GM18867 (cell line): ENCODE results near the gene LSM2.

Experiments used
- ATAC-seq: cut with Tn5 transposase; IDR thresholded peaks from one replicate; pipeline ENCODE4 v1.9.1; 2021; ENCODE audit warnings: mild to moderate bottlenecking, moderate library complexity; ENCODE audit not compliant: unreplicated experiment

The LSM2 gene

DNA sequence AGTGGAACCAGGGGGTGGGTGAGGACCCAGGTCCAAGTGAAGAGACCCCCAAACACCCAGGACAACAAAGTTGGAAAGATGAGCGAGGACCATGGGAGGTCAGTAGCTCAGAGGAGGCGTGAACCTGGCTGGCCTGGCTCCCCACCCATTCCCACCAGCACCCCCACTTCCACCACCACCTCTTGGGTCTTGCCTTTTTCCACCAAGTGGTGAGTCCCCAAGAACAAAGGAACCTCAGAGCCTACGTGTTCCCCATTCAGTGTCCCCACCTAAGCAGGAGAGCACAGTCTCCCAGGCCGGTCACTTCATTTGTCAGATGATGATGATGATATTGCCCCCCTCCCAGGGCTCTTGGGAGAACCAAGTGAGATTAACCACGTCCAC lies 29.1 kb downstream of the LSM2 start:
- no peak for ATAC-seq

DNA sequence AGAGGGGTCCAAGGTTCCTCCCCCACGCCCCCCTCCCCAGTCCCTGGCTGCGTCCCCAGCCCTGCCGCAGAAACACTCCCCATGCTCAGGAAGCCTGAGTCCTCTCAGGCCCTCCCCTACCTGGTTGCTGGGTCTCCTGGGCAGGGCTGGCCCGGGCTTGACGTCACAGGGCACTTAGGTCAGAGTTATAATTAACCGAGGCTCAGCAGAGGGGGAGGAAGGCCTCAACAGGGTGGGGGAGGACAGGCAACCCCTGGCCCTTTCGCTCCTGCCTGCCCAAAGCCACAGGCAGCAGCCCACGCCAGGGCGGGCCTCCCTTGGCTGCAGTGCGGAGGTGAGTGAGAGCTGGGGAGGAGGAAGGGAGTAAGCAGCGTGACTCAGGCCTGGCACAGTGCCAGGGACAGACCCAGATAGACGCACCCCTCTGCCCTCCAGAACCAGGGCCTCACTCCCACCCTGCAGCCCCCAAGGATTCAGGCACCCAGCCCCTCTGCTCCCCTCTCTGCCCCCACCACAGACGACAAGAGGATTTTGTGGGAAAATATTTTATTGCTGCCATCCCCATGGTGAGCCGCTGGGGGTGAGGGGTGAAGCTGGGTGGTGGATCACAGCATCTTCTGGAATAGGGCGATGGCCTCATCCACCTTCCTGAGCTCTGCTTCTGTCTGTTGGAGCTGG lies 29.6 kb downstream of the LSM2 start, which contains the start of gene VWA7:
TSS of gene VWA7 (minus strand) at position 340 of the 678 bp plus-strand sequence. CDS start 549 bp downstream, outside the sequence.
- no peak for ATAC-seq

DNA sequence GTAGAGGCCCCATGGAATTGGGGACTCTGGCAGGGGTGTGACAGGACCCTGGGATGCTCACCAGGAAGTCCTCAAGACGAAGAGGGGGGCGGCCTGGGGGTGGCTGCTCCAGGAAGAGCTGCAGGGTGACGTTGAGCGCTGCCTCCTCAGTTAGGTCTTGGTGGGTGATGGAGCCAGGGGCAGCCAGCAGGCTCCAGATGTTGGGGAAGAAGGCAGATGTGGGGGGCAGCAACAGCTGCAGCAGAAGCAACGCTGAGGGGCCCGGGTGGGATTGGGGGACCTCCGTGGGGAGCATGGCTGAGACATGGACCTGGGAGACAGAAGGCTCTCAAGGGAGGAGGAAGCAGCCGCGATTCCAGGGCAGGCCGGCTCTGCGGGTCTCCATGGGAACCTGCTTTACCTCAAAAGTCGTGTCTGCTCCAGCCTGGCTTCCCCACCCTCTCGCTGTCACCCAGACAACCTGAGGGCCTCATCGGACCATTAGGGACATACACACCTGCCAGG lies 30.2 kb downstream of the LSM2 start:
- ATAC-seq = no peak

DNA sequence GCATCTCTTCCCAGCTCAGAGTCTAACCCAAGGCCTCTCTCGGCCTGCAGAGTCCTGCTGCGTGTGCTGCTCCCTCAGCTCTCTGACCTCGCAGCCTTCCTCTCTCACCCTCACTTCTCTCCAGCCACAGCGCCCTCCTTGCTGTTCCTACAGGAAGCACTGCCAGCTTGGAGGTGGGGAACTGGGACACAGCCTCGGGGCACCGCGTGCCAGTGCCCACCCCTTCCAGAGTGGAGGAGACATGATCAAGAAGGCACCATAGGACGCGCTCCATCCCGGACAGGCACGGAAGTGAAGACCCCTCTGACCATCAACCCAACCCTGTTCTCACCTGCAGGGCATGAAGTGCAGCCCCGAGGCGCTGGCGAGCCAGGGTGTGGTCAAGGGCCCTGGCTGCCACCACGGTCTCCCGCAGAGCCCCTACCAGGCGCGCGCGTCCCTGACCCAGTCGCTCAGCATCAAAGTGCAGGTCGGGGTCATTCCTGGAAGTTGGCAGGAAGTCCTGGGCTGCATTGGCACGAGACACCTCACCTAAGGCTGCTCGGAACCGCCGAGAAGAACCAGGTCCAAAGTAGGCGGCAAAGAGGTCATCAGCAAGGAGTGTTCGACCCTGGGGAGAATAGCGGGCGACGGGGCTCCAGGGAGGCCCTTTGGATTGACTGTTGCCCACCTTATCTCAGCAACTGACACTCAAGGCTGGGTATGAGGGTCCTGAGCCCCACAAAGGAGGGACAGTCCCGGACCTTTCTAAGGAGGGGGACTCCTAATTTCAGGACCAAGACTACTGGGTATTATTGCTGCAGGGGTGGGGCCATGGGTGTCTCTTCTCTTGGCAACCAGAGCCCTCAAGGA lies 30.9 kb downstream of the LSM2 start:
- ATAC-seq = no peak

DNA sequence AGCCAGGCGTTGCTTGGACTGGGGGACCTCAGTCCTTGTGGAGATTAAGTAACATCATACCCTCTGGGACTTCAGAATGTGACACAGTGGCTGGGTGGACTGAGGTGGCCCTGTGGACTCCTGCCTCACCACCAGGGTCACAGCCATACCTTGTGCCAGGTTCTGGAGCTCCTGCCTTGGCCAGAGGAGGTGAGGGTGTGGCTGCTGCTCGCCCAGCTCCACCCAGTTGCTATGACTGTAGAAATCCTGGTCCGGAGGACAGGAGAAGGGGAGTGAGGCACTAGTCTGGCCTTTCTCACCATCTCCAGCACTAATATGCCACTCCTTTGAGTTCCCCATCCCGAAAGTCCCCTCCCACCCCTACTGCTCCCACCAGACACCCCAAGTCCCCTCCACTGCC lies 31.6 kb downstream of the LSM2 start:
- no peak for ATAC-seq

DNA sequence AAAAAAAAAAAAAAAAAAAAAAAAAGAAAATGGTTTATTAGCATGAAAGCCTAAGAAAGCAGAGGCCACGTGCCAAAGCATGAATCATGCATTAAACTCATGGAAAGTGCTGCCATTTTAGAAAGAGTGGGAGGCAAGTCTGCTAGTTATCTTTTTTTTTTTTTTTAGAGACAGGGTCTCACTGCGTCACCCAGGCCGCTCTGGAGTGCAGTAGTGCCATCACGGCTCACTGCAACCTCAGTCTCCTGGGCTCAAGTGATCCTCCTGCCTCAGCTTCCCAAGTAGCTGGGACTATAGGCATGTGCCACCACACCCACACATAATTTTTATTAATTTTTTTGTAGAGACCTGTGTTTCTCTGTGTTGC lies 34.8 kb downstream of the LSM2 start:
- no peak for ATAC-seq

DNA sequence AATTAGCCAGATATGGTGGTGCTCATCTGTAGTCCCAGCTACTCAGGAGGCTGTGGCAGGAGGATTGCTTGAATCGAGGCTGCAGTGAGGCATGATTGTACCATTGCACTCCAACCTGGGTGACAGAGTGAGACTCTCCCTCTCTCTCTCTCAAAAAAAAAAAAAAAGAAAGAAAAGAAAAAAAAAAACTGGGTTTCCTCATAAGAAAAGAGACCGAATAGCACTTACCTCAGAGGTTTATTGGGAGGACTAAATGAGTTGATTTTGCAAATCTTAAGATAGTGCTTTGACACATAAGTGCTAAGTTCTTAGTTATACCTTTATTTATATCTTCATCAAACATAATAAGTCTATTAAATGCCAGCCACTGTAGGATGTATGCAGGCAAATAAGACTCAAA lies 35.9 kb downstream of the LSM2 start:
- ATAC-seq = no peak

DNA sequence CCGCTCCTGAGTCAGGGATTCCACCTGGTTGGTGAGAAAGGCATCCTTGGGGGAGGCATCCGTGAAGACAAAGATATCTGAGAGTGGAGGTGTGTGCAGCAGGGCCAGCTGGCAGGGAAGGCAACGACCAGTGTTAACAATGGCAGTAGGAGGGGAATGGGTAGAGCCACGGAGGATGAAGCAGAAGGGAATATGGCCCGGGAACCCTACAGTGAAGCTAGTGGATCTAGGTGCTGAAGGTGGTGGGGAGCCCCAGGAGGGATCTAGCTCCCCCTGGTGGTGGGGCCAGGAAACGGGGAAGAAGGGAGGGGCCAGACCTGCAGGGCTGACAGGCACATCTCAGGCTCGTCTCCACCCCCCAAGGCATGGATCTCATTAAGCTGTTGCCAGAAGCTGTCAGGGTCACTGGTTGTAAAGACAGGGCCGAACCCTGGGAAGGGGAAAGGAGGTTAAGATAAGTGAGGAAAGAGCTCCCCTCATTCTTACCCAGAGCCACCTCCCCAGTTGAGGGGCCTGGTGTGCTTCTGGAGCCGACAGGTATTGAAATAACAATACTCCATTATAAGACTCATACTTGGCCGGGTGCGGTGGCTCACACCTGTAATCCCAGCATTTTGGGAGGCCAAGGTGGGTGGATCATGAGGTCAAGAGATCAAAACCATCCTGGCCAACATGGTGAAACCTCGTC lies 36.9 kb downstream of the LSM2 start:
- no peak for ATAC-seq

DNA sequence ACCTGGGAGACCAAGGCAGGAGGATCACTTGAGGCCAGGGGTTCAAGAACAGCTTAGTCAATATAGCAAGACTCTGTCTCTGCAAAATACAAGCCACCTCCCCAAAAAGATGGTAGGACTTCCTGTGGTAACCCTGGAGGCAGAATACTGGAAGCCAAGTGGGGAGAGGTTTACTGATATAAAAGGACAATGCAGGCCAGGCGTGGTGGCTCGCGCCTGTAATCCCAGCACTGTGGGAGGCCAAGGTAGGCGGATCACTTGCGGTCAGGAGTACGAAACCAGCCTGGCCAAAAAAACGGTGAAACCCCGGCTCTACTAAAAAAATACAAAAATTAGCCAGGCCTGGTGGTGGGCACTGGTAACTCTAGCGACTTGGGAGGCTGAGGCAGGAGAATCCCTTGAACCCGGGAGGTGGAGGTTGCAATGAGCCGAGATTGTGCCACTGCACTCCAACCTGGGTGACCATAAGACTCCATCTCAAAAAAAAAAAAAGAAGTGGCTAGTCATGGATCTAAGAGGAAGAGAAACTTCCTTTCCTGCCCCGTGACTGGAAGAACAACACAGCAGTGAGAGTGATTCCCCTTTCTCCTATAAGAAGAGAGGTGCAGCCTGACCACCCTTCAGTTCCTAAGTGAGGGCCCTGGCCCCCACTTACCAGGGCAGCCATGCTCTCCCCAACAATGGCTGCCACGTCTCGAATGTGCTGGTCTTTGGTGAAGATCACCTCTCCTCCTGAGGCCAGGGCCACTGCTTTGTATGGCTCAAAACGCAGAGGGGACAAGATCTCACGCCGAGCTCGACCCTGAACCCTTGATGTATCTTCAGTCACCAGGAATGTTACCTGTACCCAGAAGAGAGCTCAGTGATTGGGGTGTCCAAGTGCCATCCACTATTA lies 38.2 kb downstream of the LSM2 start:
- no peak for ATAC-seq

DNA sequence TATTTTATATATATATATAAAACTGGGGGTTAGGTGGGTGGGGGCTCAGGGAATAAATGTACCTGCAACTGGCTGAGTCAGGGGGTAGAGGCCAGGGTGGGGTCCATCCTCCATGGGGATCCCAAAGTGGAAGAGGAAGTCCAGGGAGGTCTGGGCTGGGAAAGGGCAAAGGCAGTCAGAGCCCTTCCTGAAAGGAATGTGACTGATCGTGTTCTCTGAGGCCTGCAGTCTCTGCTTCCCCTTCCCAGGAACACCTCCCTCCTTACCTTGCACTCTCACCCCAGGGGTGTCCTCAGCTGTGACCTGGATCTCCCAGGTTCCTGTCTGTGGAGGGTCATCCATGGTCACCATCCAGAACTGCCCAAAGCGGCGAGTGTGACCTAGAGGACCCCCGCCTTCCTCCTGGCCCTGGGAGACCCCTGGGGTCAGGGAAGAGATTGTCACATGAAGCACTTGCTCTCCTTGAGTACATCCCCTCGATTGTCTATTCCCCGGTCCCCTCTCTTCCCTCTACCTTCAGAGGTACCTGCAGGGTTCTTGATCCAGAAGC lies 39.6 kb downstream of the LSM2 start:
- no peak for ATAC-seq

DNA sequence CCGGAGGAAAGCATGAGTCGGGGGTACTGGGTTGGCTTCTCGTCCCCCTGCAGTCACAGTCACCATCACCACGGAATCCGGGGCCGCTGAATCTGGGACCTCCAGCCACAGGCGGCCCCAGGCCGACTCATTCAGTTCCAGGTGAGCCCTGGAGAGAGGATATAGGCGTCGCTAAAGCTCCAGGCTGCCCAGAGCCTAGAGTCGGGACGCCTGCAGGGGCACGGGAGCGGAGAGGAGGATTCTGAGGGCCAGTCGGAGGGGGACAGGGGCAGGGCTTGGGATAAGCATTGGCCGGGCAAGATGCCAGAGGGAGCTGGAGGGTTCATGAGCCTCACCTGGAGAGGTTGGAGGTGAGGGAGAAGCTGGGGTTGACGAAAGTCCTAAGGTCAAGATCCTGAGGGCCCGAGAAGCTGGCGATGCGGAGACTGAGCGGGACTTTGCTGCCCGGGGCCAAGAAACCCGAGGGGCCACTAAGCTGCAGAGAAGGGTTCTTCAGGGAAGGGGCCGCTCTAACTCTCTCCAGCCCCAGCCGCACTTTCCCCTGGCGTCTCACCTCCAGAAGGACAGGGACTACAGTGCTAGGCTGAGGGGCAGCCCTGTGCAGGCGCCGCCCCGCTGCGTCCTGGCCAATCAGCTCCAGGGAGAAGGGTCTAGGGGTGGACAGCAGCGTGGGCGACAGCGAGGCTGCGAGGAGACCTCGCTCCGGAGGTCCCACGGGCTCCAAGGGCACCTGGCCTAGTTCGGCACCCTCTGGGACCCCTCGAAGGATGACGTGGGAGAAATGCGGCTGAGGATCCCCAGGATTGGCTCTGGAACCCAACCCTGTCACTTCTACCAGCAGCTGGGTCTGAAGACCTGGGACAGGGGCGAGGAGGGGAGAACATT lies 40.6 kb downstream of the LSM2 start:
- no peak for ATAC-seq

DNA sequence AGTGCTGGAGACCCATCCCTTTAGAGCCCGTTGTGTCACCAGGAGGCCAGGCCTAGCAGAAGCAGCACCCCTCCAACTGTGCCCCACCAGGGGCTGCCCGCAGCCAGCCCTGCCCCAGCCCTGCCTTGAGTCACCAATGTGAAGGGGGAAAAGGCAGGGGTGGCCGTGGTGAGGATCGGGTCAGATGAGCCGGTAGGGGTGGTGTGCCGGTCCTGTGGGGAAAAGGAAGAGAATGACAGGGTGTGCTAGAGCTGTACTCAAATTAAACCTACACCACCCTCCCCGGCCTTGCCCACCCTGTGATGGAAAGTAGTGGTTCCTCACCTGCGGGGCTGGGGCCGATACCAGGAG lies 41.2 kb downstream of the LSM2 start:
- ATAC-seq = no peak

DNA sequence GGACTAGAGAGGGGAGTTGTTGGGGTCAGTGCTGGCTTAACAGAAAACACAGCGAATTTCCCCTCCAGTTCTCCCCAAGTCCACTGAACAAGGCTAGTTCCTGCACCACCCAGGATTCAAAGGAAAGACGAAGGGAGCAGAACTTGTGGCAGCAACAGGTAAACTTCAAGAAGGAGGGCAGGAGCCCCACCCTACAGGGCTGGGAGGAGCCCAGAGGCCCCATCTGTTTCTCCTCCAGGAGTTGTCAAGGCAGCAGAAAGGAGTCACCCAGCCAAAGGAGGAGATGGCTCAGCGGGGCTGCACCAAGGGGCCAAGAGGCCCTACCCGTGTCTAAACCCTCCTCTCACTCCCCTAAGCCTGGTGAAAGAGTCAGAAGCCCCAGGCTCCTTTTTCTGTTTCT lies 42.6 kb downstream of the LSM2 start:
- no peak for ATAC-seq

DNA sequence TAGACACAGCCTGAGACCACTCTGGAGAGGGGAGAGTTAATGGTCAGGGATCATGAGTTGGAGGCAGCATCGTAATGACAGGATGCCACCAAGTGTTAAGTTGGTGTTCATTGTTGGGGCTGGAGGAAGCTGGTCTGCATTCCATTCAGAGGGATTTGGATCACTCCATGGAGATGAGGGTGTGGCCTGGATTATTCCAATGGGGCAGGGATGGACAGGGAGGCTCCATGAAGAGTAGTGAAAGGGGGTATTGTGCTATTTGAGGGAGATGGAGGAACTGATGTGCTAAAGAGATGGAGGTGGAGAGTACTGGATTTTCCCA lies 43.2 kb downstream of the LSM2 start:
- ATAC-seq = no peak

DNA sequence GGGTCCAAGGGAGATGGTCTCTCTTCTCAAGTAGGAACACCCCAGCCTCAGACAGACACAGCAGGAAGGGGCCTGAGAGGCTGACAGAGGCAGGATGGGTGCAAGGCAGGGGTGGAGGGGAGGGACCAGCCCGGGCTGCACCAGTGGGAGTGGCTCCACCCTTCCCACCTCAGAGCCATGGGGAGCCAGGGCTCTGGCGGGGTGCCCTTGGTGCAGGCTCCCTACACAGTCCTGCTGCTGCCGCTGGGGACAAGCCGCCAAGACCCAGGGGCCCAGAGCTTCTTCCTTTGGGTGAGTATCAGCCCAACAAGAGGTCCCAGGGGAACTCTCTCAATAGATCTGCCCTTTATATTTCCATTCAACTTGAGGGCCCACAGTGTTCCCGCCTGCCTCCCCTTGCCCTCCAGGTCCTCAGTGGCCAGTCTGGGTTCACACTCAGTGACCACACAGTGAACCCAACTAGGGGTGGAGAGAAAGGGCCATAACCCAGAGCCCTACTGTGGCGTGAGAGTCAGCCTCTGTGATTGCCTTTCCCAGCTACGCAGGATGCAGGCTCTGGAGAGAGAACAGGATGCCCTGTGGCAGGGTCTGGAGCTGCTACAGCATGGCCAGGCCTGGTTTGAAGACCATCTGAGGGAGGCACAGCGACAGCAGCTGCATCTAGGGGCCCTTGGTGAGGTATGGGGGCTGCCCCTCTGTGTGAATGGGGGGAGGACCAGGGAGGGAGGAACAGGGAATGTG lies 43.7 kb downstream of the LSM2 start:
- ATAC-seq = no peak

DNA sequence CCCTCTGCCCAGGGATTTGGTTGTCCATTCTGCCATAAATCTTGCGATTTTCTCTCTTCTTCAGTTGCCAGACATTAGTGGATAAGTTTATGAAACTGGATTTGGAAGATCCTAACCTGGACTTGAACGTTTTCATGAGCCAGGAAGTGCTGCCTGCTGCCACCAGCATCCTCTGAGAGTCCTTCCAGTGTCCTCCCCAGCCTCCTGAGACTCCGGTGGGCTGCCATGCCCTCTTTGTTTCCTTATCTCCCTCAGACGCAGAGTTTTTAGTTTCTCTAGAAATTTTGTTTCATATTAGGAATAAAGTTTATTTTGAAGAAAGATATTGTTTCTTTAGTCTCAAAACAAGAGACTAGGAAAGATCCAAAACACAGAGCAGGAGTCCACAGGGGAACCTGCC lies 44.4 kb downstream of the LSM2 start, which contains the start of gene SAPCD1:
TSS of gene SAPCD1 (plus strand) at position 301 of the 400 bp plus-strand sequence. CDS start 399 bp downstream, outside the sequence.
- ATAC-seq = no peak

DNA sequence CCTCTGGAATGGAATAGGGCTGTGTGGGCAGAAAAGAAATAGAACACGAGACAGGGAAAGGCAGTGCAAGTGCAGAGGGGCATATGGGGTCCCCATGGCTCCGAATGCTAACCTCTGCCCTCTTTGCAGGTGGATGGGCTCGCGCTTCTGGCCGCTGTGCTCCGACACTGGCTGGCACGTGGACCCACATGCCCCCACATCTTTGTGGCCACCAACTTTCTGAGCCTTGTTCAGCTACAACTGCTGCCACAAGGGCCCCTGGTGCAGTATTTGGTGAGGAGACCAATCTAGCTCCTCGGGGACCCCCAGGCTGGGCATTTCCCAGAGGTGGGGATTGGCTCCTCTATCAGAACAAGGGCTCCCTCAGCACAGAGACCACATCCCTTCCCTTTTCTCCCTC lies 45.4 kb downstream of the LSM2 start:
- ATAC-seq = no peak

DNA sequence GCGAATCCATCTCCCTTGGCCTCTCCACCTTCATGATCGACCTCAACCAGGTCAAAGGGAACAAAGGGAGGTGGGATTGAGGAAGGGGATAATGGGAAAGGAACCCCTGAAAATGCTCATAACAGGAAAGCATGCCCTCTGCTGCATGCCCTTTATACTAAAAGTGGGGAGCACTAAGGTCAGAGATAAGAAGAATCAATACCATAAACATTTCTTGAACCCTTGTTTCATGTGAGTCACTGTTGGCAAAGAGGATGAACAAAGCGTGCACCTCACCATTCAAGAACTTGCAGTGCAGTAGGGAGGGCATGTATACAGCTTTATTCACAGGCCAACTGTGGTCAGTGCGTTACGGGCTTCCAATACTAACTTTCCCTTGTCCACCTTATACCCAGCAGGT lies 46.0 kb downstream of the LSM2 start:
- ATAC-seq = no peak

DNA sequence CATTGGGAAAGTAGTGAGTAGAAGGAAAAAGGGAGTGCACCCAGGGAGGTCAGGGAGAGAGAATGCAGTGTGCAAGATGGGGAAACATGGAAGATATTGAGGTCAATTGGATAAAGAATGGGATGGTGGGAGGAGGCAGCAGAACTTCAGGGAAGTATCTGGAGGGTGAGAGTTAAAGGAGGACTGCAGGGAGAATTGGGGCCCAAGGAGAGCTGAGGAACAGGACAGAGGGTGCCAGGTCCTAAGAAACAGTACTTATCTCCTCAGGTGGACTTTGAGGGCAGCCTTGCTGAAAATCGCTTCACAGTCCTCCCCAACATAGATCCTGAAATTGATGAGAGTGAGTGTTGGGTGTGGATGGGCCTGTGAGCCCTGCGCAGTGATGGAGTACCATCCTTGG lies 48.5 kb downstream of the LSM2 start:
- ATAC-seq = no peak
